B cell (primary cell): Measurements from ENCODE around the gene HOTAIR.

Experiments used
- CTCF ChIP-seq: fragments of 200-600 bp; IDR thresholded peaks from one replicate; pipeline ENCODE4 v1.8.0; 2022; ENCODE audit warnings: antibody characterized with exemption, mild to moderate bottlenecking
- EZH2 ChIP-seq: IDR thresholded peaks from 2 replicates; pipeline ENCODE4 v1.6.1; 2012; ENCODE audit warnings: borderline replicate concordance, low read depth, mild to moderate bottlenecking, moderate library complexity, low read length; ENCODE audit not compliant: insufficient read depth, poor library complexity, severe bottlenecking

GRCh38 chr12:53954694-53955035 lies 20.1 kb downstream of the HOTAIR start, which contains the start of gene HOXC12:
- TF ChIP-seq CTCF (no peak), EZH2 (no peak)
